ENCODE measurements around the gene SLC40A1.

GRCh38 chr2:189517847-189518535 lies 62.6 kb downstream of the SLC40A1 start:
- TF ChIP-seq CTCF (IDR thresholded peaks at IDR 0.05; ENCODE audit: low read depth, low read length, missing input control) (no peak), REST (IDR thresholded peaks at IDR 0.05) (no peak), GABPA (IDR thresholded peaks at IDR 0.05 in 1 of 2, conservative IDR thresholded peaks at IDR 0.05 in 1 of 2) (no peak), TAF1 (conservative IDR thresholded peaks at IDR 0.05) (no peak), RXRA (IDR thresholded peaks at IDR 0.05) (no peak), YY1 (IDR thresholded peaks at IDR 0.05) (no peak), RAD21 (IDR thresholded peaks at IDR 0.05) (no peak), SP1 (IDR thresholded peaks at IDR 0.05) (no peak), EGR1 (IDR thresholded peaks at IDR 0.05; ENCODE audit: low read depth in 2 of 2) (no peak)
- TF ChIP-seq, protein P1, sequence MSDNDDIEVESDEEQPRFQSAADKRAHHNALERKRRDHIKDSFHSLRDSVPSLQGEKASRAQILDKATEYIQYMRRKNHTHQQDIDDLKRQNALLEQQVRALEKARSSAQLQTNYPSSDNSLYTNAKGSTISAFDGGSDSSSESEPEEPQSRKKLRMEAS (IDR thresholded peaks at IDR 0.05), result no peak
- TF ChIP-seq, protein P2, sequence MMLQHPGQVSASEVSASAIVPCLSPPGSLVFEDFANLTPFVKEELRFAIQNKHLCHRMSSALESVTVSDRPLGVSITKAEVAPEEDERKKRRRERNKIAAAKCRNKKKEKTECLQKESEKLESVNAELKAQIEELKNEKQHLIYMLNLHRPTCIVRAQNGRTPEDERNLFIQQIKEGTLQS (IDR thresholded peaks at IDR 0.05), result no peak
